T-helper 2 cell treated with Interferon-gamma antibody and Interleukin-4, amounts not matched to agents 5 μg/mL and 100 μg/mL, for 36 hours (primary cell): Measurements from ENCODE around the gene MAFB.
"Not testable (repeated sequence)": the region's sequence is repeated elsewhere in the genome, so short reads cannot be mapped to it uniquely, and the experiment has no call there.

Source experiments
- DNase-seq: peaks from one replicate; pipeline ENCODE4 v3.0.0; 2021; ENCODE audit warnings: low spot score
- H3K27ac Mint-ChIP-seq: one replicate; pipeline ENCODE4 v1.8.0; 2021; ENCODE audit warnings: mild to moderate bottlenecking, mixed read lengths
- H3K27me3 Mint-ChIP-seq: one replicate; pipeline ENCODE4 v1.8.0; 2021; ENCODE audit warnings: low read depth, mixed read lengths
- H3K36me3 Mint-ChIP-seq: one replicate; pipeline ENCODE4 v1.8.0; 2021; ENCODE audit warnings: low read depth, mixed read lengths
- H3K4me1 Mint-ChIP-seq: one replicate; pipeline ENCODE4 v1.8.0; 2021; ENCODE audit warnings: low read depth, mixed read lengths
- H3K4me3 Mint-ChIP-seq: one replicate; pipeline ENCODE4 v1.8.0; 2022; ENCODE audit warnings: mild to moderate bottlenecking, moderate library complexity, mixed read lengths
- H3K9me3 Mint-ChIP-seq: one replicate; pipeline ENCODE4 v1.8.0; 2021; ENCODE audit warnings: mixed read lengths

Gene MAFB

DNA sequence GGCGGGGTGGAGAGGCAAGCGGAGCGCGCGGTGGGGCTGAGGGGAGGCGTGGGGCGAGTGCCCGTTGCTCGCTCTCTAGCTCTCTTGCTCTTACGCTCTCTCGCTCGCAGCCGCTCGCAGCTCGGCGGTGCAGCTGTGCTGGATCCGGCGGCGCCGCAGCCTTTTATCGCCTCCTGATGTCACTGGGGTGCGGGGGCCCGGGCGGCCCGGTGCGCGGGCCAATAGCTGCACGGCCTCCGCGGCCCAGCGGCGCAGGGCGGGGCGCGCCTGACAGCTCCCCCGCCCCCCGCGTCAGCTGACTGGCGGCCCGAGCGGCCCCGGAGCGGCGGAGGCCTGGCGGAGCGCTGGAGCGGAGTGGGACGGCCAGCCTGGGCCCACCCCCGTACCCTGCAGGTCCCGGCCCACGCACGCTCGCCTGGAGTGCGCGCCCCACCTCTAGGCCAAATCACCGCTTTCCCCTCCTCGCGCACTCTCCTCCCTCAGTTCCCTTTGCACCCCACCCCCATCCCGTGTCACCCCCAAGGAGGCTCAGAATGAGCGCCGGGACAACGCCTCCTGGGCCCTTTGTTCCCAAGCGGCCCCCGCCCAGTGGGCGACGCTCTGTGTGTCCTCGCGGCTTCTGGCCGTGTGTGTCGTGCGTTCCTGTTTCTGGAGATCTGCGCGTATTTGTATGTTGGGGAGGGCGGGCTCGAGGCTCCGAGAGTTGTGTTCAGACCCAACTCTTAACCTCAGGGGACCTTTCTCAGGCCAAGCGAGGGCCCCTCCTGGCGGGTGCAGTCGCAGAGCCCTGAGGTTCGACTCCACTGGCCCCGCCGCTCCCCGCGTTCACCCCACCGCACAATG lies at the start of gene MAFB:
Gene MAFB (minus strand): TSS at position 137 of the 843 bp plus-strand sequence. CDS start 386 bp downstream, outside the sequence.
- Mint-ChIP-seq H3K4me3 (peak within 1 kb of the TSS; percentile 79), H3K4me1 (peaks cover 5% of the 10 kb centered on the region), H3K36me3 (no peaks in the 10 kb centered on the region), H3K9me3 (no peaks in the 10 kb centered on the region), H3K27me3 (peaks cover 87% of the 10 kb centered on the region), H3K27ac (no peak within 1 kb of the TSS)
- DNase-seq = peak; percentile 69

DNA sequence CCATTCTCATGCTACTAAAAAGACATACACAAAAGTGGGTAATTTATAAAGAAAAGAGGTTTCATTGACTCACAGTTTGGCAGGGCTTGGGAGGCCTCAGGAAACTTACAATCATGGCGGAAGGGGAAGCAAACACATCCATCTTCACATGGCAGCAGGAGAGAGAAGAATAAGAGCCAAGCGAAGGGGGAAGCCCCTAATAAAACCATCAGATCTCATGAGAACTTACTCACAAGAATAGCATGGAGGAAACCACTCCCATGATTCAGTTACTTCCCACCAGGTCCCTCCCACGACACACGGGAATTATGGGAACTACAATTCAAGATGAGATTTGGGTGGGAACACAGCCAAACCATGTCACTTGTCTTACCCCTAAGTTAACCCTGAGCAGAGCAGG lies 47.4 kb upstream of the MAFB start:
- DNase-seq, H3K27me3 Mint-ChIP-seq, H3K9me3 Mint-ChIP-seq, H3K27ac Mint-ChIP-seq, H3K36me3 Mint-ChIP-seq, H3K4me3 Mint-ChIP-seq, H3K4me1 Mint-ChIP-seq: not testable (repeated sequence)

DNA sequence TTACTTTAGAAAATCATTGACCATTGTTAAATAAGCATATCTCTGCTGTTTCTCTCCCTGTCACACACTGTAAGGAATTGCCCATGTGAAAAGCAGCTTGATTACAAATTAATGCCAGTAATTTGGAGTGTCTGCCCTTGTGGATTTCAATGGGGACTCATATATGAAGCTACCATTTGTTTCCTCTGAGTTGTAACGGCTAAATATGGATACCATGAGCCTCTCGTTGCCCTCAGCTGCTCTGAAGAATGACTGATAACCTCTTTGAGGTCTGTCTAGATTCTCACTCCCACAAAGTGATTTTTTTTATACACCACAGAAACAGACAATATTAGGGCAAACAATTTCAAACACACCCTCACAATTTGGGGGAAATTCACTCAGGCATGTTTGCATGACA lies 40.0 kb upstream of the MAFB start:
- no peak for DNase-seq
- no peaks in the 10 kb centered on the region for H3K4me1 Mint-ChIP-seq

DNA sequence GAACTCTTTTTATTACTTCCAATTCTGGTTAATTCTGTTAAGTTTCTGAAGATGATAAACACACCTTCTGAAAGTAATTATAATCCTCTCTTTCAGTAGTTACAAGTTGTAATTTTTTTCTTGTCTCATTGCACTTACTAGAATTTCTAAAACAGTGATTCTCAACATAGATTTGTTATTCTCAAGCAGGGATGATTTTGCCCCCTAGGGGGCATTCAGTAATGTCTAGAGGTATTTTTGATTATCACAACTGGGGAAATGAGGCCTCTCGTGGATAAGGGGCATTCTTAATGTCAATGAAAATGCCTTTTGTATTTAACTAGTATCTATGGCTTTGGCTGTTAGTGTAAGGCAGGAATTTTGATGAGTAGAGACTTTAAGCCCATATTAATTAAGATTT lies 39.4 kb upstream of the MAFB start:
- H3K27ac Mint-ChIP-seq = no peak overlapping the region
- no peaks in the 10 kb centered on the region for H3K36me3 Mint-ChIP-seq
- no peak overlapping the region for H3K4me3 Mint-ChIP-seq
- no peaks in the 10 kb centered on the region for H3K4me1 Mint-ChIP-seq
- H3K9me3 Mint-ChIP-seq = no peaks in the 10 kb centered on the region
- no peak for DNase-seq
- H3K27me3 Mint-ChIP-seq = peaks cover 20% of the 10 kb centered on the region

More for the DNA sequence above, 40.0 kb upstream of the MAFB start:
- H3K9me3 Mint-ChIP-seq = no peaks in the 10 kb centered on the region
- peaks cover 23% of the 10 kb centered on the region for H3K27me3 Mint-ChIP-seq
- no peaks in the 10 kb centered on the region for H3K36me3 Mint-ChIP-seq
- no peak overlapping the region for H3K27ac Mint-ChIP-seq
- H3K4me3 Mint-ChIP-seq = no peak overlapping the region

DNA sequence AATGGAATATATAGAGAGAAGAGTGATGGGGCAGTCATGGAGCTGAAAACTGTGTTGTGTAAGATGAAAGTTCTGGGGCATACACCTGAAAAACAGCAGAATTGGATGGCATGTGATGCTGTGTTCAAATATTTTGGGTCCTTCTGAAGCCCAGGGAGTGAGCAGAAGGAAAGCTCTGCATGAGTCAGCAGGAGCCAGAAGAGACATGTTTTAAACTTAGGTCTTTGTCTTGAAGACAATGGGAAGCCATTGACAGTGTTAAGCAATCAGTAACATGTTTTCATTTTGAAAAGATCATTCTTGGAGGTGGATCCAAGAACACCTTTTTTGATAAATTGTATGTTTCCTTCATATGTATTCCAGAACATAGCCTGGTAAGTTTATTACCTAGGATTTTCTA lies 38.9 kb upstream of the MAFB start:
- no peaks in the 10 kb centered on the region for H3K4me1 Mint-ChIP-seq
- no peak overlapping the region for H3K4me3 Mint-ChIP-seq
- no peaks in the 10 kb centered on the region for H3K36me3 Mint-ChIP-seq
- no peaks in the 10 kb centered on the region for H3K9me3 Mint-ChIP-seq
- peaks cover 20% of the 10 kb centered on the region for H3K27me3 Mint-ChIP-seq
- no peak overlapping the region for H3K27ac Mint-ChIP-seq
- no peak for DNase-seq

DNA sequence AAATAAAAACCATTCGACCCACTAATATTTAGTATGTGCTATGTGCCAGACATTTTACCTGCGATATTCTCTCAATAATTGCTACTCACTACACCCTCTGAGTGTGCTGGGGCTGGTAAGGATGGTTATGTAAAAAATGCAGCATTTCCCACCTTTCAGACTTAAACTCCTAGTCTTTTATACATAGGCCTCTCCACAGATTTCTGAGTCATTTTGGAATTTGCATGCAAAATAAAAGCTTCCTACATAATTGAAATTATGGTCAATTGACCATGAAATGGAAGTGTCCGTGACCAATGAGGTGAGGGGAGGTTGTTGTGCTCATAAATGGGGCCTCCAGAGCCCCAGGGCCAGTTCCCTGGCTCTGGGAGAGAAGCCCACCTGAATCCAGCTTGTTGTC lies 37.7 kb upstream of the MAFB start:
- Mint-ChIP-seq H3K27me3 (peaks cover 20% of the 10 kb centered on the region), H3K27ac (no peak overlapping the region), H3K9me3 (no peaks in the 10 kb centered on the region), H3K36me3 (no peaks in the 10 kb centered on the region), H3K4me3 (no peak overlapping the region), H3K4me1 (no peaks in the 10 kb centered on the region)
- no peak for DNase-seq

DNA sequence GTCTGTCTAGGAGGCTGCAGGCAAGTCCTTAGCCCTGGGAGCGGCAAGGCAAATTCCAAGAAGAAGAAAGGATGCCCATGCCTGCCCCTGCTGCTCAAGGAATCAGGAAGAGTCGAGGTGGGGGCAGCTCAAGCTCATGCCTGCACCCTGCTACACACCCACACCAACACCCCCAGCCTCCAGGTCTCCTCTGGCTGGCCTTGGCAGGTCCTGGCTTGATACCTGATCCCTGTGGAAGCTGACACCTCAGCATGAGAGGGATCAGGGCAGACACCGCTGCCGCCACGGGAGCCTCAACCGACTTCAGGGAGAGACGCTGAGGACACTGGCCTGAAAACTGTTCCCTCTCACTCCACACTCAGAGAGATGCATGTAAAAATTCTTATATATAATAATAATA lies 35.5 kb upstream of the MAFB start:
- no peaks in the 10 kb centered on the region for H3K4me1 Mint-ChIP-seq
- H3K27me3 Mint-ChIP-seq = peaks cover 16% of the 10 kb centered on the region
- no peak overlapping the region for H3K4me3 Mint-ChIP-seq
- DNase-seq = no peak
- no peak overlapping the region for H3K27ac Mint-ChIP-seq
- no peaks in the 10 kb centered on the region for H3K9me3 Mint-ChIP-seq
- no peaks in the 10 kb centered on the region for H3K36me3 Mint-ChIP-seq

DNA sequence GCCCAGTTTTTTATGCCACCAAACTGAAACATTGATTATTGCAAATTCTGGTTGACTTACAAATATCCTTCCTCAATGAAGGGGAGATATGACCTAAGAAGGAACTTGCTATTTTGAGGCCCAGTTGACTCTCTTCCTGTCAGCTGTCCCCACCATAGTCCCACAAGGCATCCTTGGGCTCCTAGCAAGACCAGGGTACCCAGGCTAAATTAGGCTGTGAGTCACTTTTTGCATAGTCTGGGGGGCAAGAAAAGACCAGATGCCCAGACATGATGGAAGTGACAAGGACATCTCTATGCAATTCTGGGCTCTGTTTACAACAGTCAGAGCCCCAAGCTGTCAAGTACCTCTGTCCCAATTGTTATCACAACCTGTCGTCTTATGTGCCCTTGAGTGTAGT lies 31.8 kb upstream of the MAFB start:
- H3K36me3 Mint-ChIP-seq = no peaks in the 10 kb centered on the region
- no peak for DNase-seq
- no peaks in the 10 kb centered on the region for H3K9me3 Mint-ChIP-seq
- H3K4me3 Mint-ChIP-seq = no peak overlapping the region
- peaks cover 5% of the 10 kb centered on the region for H3K27me3 Mint-ChIP-seq
- no peaks in the 10 kb centered on the region for H3K4me1 Mint-ChIP-seq
- no peak overlapping the region for H3K27ac Mint-ChIP-seq

DNA sequence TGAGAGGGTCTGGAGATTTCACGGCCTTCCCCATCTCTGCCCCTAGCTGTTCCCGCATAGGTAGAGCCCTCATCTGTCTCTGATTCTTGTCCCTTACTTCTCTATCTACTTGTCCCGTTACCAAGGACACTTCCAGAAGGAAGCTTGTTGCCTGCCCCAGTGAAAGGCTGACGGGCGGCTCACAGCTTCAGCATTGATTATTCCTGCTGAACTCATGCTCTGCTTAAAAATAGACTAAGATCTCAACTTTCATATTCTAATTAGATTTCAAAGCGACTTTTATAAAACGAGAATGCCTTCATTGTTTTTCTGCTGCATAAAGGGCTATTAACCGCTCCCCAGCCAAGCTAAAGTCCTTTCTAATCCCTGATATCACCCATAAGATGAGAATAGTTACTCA lies 31.1 kb upstream of the MAFB start:
- H3K27me3 Mint-ChIP-seq = peaks cover 5% of the 10 kb centered on the region

DNA sequence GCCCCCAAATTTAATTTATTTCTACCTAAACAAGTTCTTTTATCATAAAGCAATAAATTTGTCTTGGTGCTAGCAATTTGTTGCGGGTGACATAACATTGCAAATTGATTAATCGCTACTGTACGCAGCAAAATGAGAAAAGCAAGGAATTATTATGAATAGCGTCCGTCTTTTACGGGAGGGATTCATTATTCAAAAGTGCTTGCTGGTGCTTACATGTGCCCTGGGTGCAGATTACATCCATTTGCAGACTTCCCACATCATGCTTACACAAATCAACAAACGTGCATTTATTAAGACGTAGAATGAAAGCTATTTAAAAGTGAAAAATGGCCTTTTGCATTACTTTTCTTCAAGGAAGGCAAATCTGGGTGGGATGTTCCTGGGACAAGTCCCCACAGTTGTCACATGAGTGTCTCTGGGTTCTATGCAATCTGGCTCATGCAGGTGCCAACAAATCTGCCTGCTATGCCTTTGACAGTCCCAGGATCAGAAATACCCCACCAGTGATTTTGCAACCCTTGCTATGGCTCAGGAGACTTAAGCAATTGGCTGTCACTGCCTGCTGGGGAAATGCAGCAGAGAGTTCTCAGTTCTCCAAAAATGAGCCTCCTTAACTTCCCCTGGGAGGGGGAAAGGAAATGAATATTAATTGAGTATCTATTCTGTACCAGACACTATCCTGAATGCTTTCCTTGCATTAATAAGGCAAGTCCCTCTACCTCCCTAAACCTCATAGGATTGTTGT lies 30.1 kb upstream of the MAFB start:
- Mint-ChIP-seq H3K27ac (no peak overlapping the region), H3K4me1 (no peaks in the 10 kb centered on the region), H3K36me3 (no peaks in the 10 kb centered on the region), H3K27me3 (peaks cover 5% of the 10 kb centered on the region), H3K4me3 (no peak overlapping the region), H3K9me3 (no peaks in the 10 kb centered on the region)
- no peak for DNase-seq

More for the DNA sequence above, 31.1 kb upstream of the MAFB start:
- no peak for DNase-seq
- Mint-ChIP-seq H3K36me3 (no peaks in the 10 kb centered on the region), H3K27ac (no peak overlapping the region), H3K4me1 (no peaks in the 10 kb centered on the region), H3K4me3 (no peak overlapping the region), H3K9me3 (no peaks in the 10 kb centered on the region)

DNA sequence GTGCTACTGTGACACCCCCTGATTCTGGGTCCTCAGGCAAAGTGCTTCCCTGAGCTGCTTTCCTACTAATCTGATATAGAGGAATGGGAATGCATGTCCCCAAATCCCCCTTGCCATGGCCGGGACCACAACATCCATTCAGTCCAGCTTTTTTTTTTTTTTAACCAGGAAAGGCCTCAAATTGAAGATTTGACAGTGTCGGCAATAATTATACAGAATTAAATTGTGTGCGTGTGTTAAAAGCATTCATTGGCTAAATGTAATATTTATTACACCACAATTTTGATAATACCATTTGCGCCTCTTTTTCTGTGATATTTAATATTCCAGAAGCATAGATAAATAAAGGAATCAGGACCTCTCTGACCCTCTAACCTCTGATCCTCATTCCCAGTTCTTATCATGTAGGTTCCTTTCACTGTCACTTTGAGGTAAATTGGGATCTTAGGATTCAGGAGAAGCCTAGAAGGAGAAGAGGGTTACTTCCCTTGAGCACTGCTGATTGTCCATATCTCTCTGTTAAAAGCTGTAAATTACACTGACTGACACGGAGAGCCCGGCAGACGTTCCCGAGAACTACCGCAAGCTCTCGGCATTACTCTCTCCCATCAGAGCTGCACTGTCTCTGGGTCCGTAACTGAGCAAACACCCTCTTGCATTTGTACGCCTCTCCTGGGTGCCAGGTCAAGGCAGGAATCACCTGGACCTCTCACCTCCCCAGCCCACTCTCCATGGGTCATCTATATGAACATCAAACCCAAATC lies 29.4 kb upstream of the MAFB start:
- peaks cover 5% of the 10 kb centered on the region for H3K27me3 Mint-ChIP-seq
- no peak overlapping the region for H3K27ac Mint-ChIP-seq
- no peaks in the 10 kb centered on the region for H3K4me1 Mint-ChIP-seq
- H3K9me3 Mint-ChIP-seq = no peaks in the 10 kb centered on the region
- DNase-seq = no peak
- H3K4me3 Mint-ChIP-seq = no peak overlapping the region
- H3K36me3 Mint-ChIP-seq = no peaks in the 10 kb centered on the region

DNA sequence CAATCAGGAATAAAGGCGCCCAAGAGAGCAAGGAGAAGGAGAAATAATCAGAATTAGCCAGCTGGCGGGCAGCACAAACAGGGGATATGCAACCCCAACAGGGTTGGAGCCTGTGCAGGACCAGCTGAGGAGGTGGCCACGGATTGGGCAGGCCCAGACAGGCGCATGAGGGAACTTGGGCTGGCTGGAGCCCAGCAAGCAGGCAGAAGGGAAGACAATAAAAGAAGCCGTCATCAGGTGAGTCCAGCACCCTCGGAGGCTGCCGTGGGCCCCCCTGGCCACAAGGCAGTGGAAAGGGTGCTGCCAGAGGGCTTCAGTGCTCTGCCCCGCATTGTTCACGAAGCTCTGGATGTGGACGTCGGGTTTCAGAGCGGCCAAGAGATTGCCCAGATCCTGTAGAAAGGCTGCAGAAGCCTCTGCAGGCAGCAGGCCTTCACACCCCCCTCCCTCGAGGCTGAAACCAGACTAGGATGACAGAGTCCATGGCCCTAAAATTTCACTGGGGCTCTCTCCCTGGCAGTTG lies 28.4 kb upstream of the MAFB start:
- Mint-ChIP-seq H3K9me3 (no peaks in the 10 kb centered on the region), H3K4me1 (no peaks in the 10 kb centered on the region)

DNA sequence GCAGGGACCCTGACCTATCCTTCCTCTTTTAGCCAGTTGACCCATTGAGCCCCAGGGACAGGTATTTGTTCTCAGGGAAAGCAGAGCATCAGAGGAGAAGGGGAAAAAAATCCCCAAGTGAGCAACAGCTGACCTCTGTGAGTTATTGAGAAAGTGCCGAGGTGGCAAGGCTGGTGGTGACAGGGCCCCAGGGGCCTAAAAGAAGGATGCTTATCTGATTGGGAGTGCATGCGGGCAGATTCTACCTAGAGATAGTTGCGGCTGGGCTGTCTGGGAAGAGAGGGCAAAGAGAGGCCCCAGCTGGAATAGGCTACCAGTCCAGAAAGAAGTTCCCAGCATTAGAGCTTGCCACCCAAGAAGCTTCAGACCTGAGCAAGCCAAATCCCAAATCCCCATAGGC lies 26.5 kb upstream of the MAFB start:
- no peak overlapping the region for H3K27ac Mint-ChIP-seq
- peaks cover 8% of the 10 kb centered on the region for H3K27me3 Mint-ChIP-seq
- H3K4me1 Mint-ChIP-seq = no peaks in the 10 kb centered on the region
- no peaks in the 10 kb centered on the region for H3K9me3 Mint-ChIP-seq
- no peak for DNase-seq
- no peaks in the 10 kb centered on the region for H3K36me3 Mint-ChIP-seq
- no peak overlapping the region for H3K4me3 Mint-ChIP-seq

More for the DNA sequence above, 28.4 kb upstream of the MAFB start:
- no peaks in the 10 kb centered on the region for H3K36me3 Mint-ChIP-seq
- peaks cover 7% of the 10 kb centered on the region for H3K27me3 Mint-ChIP-seq
- no peak for DNase-seq
- H3K27ac Mint-ChIP-seq = no peak overlapping the region
- H3K4me3 Mint-ChIP-seq = no peak overlapping the region

DNA sequence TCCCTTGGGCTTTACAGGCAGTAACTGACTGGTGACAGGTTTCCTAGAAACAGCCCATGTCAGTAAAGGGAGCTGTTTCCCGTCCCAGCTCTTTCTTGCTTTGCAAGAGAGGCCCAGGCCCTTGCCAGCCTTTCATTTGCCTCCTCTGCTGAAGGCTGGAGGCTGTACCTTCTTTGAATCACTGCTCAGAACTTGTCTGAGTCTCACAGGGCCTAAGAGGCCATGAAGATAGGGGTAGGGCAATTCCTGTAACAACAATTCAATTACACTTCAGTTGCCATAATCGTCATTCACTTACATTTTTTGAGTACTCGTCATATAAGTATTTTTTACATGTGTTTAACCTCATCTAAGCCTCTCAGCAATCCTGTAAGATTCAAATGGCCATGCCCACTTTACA lies 25.9 kb upstream of the MAFB start:
- H3K4me3 Mint-ChIP-seq = no peak overlapping the region
- H3K27ac Mint-ChIP-seq = no peak overlapping the region
- H3K4me1 Mint-ChIP-seq = no peaks in the 10 kb centered on the region
- no peaks in the 10 kb centered on the region for H3K36me3 Mint-ChIP-seq
- H3K9me3 Mint-ChIP-seq = no peaks in the 10 kb centered on the region
- no peak for DNase-seq
- H3K27me3 Mint-ChIP-seq = peaks cover 10% of the 10 kb centered on the region
